NCI-H748 treated with DMSO at 0.1 percent for 48 hours (cell line): Measurements from ENCODE around the gene KCTD21.

Experiments used
- DNase-seq: peaks from one replicate; lab custom pipeline; 2025; lab: John Stamatoyannopoulos, UW

Gene KCTD21

DNA sequence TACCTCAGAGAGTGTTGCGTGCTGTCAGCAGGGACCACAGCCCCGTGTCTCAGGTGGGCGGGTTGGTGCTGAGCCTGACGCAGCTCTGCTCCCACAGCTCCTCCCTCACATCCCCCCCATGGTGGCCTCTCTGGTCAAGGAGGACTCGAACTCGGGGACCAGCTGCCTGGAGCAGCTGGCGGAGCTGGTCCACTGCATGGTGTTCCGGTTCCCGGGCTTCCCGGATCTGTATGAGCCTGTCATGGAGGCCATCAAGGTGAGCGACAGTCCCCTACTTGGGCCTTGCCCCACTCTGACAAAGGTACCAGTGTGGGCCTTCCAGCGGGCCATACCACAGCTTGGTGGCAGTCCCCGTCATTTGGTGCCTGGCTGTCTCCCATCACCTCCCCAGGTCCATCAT, 12.1 kb upstream of the KCTD21 start:
- no peak for DNase-seq

DNA sequence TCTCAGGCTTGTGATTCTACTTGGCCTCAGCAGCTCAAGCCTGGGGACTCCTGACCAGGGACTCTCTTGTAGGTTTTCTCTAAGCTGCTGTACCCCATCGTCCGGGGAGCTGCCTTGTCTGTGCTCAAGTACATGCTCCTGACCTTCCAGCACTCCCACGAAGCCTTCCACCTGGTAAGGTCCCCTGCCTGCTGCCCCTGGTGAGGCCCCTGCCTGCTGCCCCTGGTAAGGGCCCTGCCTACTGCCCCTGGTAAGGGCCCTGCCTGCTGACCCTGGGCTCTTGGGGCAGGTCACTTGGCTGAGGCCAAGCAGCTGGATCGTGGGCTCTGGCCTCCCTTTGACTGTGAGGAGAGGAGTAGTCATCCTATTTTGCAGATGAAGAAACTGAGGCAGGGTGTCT, 11.6 kb upstream of the KCTD21 start:
- no peak for DNase-seq

DNA sequence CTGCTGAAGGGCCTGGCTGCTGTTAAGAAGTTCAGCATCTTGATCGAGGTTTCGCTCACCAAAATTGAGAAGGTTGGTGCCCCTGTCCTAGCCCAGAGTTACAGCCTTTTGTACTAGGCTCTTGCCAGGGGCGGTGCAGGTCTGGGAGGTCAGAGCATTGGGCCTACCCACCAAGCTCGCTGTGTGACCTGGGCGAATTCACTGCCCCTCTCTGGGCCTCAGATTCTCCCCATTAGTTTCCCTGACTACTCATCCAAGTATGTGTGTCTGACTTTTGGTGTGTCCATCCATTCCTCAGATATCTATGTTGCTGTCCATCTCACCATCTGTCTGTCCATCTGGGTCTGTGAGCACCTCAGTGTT, 11.2 kb upstream of the KCTD21 start:
- DNase-seq, result no peak

DNA sequence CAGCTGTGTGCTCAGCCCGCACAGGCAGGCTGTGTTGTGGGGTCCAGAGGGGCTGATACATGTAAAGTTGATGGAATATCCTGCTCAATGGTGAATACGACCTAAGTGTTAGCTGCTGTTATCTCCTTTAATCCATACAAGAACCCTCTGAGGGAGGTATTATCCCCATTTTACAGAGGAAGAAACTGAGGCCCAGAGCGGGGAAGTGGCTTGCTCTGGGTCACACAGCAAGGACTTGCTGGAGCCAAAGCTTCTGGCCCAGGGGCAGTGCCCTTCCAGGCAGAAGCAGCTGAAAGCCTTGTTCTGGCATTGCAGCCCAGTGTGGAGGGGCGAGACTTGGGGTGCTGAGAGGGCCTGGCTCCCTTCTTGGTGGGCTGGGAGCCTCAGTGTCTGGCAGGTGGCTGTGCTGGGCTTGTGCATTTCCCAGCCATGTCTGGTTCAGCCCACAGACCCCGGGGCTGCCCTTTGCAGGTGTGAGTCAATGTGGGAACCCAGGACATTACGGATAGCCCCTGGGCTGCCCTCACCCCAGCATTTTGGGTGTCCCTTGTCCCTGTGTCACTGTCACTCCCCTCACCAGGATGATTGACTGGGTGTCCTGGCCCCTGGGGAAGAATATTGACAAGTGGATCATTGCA, 10.7 kb upstream of the KCTD21 start:
- DNase-seq, result no peak

DNA sequence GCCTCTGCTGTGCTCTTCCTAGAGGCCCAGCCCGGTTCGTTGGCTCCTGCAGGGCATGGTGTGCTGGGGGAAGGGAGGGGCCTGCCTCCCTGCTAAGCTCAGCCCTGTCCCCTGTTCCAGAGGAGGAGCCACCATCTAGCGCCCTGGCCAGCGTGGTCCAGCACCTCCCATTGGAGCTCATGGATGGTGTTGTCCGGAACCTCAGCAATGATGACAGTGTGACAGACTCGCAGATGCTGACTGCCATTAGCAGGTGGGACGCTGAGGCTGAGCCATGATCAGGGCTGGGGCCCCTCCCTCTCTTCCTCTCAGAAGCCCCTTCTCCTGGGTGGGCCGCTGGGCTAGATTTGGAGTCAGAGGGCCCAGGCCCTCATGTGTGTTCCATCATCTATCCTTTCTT, 9.4 kb upstream of the KCTD21 start:
- no peak for DNase-seq

DNA sequence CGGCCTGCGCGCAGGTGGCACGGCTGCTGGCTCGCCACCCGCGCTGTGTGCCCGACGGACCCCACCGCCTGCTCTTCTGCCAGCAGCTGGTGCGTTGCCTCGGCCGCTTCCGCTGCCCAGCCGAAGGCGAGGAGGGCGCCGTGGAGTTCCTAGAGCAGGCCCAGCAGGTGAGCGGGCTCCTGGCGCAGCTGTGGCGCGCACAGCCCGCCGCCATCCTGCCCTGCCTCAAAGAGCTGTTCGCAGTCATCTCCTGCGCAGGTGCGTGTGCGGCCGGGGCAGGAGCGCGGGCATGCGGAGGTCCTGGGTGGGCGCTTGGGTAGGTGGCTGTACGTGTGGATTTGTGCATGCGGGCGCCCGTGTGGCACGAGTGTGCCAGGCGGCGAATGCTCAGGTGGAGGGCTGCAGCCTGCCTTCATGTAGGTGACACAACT, 8.2 kb upstream of the KCTD21 start:
- DNase-seq, result no peak

DNA sequence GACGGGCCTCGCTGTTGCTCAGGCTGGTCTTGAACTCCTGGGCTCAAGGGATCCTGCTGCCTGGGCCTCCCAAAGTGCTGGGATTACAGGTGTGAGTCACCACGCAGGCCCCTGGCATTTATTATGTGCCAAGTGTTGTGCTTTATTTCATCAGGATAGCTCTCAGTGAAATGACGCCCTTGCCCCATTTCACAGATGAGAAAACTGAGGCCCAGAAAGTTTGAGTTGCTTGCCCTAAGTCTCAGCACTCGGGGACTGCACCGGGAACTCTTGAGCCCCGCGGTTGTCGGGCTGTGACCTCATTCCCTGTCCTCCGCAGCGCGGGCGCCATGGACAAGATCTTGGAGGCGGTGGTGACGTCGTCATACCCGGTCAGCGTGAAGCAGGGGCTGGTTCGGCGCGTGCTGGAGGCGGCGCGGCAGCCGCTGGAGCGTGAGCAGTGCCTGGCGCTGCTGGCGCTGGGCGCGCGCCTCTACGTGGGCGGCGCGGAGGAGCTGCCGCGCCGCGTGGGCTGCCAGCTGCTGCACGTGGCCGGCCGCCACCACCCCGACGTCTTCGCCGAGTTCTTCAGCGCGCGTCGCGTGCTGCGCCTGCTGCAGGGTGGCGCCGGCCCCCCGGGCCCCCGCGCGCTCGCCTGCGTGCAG, 7.6 kb upstream of the KCTD21 start:
- no peak for DNase-seq

DNA sequence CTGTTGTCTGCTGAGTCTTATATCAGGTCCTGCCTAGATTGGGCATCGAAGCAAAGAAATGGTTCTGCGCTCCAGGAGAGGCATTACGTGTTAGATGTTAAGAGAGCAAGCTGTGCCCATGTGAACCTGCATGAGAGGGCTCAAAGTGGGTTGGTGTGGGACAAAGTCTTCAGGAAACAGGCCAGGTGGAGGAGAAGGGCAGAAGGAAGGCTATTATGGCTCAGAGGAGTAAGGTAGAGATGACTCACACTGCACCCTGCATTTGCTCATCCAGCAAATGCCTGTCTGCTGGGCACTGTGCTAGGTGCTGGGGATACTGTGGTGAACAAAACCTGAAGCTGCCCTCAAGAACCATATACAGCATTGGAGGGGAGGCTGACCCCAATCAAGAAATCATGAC, 6.1 kb upstream of the KCTD21 start:
- DNase-seq, result no peak

DNA sequence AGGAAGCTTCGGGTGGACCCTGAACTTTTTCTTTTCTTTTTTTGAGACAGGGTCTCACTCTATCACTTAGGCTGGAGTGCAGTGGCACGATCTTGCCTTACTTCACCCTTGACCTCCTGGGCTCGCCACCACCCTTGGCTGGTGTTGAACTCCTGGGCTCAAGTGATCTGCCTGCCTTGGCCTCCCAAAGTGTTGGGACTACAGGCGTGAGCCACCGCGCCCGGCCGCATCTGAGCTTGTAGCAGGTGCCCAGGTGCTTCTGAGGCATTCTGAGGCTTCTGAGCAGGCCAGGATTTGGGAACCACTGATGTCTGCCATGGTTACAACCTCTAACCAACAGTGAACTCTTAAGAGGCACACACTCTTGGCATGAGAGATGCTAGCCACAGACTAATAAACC, 5.4 kb upstream of the KCTD21 start:
- no peak for DNase-seq

DNA sequence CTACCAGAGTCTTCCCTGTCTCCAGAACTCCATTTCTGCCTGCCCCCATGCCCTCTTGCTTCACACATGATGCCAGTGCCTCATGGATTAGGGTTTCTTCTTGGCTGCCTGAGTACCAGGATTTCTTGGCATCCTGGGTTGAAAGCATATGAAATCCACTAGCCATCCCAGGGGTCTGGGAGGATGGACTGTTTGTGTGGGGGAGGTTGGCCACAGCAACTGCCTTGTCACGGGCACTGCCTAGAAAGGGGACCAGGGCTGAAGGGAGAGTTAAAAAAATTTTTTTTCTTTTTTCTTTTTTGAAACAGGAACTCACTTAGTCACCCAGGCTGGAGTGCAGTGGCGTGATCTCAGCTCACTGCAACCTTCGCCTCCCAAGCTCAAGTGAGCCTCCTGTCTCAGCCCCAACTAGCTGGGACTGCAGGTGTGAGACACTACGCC, 4.5 kb upstream of the KCTD21 start:
- no peak for DNase-seq

DNA sequence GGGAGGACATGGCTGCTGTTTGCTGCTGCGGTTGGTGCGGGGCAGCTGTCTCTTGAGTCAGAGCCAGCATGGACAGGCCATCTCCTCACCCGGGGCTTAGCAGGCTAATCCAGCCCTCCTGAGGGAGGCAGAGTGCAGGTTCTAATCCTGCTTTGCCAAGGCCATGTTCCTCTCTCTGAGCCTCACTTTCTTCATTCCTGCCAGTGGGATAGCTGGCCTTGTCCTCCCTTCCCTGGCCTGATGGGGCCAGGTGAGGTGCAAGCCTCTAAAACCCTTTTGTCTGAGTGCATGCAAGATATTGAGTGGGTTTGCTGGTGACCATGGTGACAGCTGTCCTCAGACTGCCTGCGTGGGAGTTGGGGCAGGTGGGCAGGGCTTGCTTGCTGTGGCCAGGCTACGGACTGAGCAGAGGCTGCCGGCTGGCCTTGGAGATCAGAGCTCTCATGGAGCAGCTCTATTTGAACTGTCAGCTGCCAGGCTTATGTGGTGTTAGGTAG, 3.8 kb upstream of the KCTD21 start:
- DNase-seq, result no peak

DNA sequence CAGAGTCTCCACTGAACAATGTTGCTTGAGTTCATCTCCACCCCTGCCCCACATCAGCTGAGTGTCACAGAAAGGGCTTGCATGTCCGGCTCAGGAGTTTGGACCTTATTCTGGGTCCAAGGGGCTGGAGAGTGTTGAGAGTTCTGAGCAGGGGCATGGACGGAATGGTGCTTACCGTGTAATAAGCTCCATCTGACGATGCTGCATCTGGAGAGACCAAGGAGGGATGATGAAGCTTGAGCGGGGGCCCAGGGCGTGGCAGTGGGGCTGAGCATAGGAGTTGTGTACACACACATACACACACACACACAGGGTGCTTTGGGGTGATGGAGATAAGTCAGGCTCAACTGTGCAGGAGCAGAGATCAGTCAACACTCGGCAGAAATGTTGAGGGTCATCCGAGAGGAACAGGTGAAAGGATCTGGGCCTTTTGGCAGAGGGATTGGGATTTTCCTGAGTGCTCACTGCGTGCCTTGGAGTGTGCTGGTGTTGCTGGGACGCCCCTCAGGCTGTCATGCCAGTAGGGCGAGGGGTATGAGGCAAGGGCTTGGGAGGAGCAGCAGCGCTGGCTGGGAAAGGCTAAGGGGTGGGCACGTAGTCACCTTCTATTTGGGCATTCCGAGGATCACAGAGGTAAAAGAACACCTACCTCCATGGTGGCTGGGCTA, 2.6 kb upstream of the KCTD21 start:
- no peak for DNase-seq

DNA sequence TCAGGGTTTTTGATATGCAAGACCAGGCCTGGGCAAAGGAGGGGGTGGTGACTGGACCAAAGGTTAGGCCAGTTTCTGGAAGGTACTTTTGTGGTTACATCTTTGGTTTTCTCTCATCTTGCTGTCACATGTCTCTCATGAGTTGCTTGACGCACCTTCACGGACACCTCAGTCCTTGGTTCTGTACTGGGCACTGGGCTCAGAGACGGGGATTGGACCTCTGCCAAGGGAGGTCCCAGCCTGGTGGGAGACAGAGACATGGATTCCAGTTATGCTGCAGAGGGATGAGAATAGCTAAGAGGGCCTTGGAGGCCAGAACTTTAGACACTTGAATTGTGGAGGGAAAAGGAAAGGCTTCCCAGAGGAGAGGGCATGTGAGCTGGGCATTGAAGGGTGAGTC, 1.9 kb upstream of the KCTD21 start:
- no peak for DNase-seq

DNA sequence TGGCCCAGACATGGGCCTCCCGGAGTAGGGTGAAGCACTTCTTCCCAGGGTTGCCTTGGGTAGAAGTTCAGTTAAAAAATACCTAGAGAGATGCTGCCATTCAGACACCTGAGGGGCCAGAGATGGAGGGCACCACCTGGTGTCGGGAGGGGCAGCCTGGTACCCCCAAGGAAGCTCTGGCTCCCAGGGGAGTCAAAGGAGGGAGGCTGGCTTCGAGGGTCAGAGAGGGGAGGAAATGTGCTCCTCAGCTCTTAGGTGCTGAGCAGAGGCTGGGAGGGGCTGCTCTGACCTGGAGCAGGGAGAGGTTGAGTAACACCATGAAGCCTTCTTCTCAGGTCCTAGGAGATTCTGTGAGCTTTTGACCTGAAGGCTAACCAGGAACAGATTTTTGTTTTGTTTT, 1.4 kb upstream of the KCTD21 start:
- DNase-seq, result no peak

DNA sequence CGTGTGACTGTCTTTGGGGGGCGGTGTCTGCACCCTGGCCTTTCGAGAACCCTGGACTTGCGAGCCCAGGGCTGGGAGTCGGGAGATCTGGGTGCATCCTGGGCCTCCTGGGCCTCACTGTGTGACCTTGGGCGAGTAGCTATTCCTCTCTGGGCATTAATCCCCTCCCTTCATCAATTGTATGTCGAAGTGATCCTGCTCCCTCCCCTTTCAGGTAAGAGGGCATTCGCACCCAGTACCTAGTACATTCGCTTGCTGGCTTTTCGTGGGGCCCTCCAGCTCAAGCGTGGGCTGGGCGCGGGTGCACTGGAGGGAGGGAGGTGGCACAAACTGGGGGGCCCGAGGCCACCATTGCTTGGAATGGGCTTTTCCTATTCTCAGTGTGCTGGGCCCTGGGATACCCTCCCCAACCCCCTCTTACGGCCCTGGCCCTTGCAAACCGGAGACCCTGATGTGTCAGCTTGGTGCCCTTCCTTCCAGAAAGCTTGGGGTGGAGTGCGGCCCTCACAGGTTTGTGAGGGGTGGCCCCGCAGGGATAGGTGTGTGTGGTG, 823 bp upstream of the KCTD21 start:
- DNase-seq, result no peak

DNA sequence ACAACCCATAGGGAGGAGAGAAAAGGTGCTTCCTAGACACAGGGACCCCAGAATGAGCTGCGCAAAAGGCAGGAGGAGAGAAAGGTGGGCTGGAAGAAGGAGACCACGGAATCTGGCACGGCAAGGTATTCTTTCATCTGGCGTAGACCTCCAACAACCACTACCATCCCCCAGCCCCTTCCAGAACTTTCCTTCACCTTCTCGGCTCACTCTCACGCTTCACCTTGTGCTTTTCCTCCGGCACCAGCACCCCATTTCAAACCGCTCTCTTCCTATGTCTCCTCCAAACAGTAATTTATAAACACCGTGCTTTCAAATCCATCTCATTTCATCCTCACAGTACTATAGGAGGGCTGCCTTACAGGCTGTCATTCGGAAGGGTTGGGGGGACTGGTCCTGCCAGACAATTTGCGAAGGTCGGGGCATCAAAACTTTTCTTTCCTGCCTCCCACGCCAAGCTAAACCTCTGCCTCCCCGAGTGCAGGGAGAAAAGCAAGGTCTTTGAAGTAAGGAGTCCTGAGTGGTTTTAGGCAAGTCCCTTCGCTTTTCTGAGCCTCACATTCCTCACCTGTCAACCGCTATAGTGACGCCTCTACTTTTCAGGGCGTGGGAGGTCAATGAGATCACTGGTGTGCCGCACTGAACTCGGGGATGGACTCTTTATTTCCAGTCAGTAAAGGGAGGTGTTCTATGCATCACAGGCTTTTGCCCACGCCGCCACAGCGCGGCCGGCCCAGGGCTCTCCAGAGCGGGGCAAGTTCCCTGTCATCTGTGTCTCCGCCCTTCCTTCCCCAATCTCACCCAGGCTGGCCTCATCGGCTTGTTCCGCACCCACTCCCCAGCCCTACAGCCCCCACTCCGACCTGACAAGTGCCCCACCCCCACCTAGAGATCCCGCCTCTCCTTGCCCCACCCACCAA, 800 bp downstream of the KCTD21 start:
- DNase-seq, result no peak

DNA sequence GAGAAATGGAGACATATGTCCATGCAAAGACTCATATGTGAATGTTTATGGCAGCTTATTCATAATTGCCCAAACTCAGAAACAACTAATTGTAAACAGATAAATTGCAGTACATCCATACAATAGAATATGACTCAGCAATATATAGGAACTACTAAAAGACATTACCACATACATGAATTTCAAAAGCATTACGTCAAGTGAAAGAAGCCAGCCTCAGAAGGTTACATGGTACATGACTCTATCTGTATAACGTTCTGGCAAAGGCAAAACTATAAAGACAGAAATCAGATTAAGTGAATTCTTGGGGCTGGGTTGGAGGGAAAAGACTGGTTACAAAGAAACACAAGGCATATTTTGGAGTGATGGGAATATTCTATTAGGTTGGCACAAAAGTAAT, 7.2 kb downstream of the KCTD21 start:
- no peak for DNase-seq

DNA sequence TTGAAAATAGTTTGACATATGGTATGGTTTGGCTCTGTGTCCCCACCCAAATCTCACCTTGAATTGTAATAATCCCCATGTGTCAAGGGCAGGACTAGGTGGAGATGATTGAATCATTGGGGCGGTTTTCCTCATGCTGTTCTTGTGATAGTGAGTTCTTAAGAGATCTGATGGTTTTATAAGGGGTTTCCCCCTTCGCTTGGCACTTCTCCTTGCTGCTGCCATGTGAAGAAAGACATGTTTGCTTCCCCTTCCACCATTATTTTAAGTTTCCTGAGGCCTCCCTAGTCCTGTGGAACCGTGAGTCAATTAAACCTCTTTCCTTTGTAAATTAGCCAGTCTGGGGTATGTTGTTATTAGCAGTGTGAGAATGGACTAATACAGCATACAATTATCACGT, 7.7 kb downstream of the KCTD21 start:
- DNase-seq, result no peak

DNA sequence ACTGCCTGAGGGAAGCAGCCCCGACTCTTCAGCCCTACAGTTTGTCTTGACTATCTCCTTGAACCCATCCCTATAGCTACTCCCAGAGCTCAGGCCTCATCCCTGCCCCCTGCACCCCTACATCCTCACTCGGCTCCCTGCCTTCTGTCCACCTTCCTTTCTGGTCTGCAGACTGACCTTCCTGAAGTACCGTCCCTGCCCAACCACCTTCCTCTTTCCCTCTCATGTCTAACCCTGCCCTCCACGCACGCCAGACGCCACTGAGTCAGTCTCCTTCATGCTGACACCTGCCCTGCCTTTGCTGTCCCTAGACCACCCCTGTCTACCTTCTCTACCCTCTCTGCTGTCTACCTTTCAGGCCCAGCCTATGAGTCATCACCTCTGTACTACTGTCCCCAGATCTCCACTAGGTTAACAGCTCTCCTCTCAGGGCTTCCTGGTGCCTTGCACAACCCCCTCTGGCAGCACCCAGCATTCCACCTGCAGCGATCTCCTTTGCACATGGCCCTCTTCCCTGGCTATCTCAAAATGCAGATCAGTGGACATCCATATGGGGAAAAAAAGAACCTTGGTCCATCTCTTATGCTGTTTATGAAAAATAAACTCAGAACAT, 8.9 kb downstream of the KCTD21 start:
- DNase-seq, result no peak

DNA sequence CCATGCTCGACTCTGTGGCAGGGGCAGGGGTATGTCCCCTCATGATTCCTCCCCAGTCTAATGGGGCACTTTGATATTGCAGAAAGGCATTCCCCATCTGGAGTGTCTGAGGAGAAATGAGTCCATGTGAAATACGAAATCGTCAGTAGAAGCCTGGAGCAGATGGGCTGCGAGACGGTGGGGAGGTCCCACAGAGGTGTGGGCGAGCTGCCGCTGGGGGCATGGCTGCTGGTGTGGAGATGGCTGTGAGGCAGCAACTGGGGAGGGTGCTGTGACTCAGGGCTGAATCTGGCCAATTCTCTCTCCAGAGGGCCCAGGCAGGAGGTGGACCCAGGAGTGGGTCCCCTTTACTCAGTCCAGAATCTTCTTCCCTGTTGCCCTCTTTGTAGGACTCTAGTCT, 11.2 kb downstream of the KCTD21 start:
- DNase-seq, result no peak

DNA sequence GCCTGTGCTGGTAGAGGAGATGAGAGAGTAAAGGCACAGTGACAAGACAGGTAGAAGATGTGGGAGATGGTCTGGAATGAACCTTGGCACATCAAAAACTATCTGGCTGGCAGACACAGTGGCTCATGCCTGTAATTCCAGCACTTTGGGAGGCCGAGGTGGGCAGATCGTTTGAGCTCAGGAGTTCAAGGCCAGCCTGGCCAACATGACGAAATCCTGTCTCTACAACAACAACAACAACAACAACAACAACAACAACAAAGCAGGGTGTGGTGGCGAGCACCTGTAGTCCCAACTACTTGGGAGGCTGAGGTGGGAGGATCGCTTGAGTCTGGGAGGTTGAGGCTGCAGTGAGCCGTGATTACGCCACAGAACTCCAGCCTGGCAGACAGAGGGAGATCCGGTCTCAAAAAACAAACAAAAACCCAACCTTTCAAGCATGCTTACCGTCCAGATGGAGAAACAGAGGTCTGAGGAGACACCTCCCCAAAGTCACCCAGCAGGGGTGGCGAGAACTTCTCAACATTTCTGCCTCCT, 11.8 kb downstream of the KCTD21 start:
- no peak for DNase-seq
